ENCODE results near the gene AGRP. TPM values are rescaled to one million over a fixed set of nuclear protein-coding genes. Genes with fewer than 3 reads are reported as not detected.
"Not testable (repeated sequence)": the region's sequence is repeated elsewhere in the genome, so short reads cannot be mapped to it uniquely, and the experiment has no call there.

The AGRP gene
- polyA plus RNA-seq, 5 donors, result 0.32 TPM; not detected in 4

DNA sequence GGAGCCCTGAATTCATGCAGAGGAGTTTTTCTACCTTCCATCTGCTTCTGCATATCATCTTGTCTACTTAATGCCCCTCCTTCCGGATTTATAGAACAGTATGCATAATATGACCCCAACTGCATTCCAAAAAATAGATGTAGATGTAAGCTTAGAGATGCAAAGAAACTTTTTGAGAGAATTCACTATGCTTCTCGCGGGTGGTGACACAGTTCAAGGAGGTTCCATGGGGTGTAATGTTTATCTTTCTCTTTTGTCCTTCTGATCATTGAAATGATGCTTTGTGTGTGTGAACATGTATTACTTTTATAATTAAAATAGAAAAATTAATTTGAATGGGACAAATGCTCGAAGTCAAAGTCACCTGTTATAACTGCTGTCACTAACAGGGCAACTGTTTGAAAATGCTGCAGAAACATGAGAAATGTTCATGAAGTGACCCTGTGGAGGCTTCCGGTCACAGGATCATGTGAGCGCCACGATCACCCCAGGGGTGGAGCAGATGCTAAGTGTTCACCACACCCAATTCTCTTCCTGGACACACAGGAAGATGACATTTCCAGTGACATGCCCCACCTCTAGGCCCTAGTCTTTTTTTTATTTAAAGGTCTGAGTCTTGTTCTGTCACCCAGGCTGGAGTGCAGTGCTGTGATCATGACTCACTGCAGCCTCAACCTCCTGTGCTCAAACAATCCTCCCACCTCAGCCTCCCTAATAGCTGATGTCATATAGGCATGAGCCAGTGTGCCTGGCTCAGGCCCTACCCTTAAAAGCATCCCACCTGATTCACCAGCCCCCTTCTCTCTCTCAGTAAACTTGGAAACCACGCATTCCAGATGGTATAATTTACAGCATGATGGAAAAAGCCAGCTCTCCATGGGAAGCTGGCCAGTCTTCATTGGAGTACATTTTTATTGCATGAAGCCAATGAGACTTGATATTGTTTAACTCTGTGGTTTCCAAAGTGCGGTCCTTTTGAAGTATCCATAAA lies 21.0 kb upstream of the AGRP start:
- DNase-seq, result no peak

DNA sequence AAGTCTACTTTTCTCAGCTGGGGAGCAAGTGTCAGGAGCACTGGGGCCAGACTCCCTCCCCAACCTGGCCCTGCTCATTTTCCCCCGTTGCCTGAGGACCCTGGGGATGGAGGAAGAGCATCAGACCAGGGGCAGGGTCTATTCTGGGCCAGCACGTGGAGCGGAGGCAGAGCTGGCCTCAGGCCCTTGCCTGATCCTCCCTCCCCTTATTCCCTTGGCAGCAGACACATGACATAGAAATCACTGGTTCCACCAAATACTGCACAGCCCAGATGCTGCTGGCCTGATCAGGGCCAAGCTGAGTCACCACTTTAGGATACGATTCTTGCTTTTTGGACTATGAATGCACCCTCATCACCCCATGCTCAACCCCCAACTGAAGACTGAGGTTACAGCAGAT lies 15.8 kb upstream of the AGRP start:
- no peak for DNase-seq

DNA sequence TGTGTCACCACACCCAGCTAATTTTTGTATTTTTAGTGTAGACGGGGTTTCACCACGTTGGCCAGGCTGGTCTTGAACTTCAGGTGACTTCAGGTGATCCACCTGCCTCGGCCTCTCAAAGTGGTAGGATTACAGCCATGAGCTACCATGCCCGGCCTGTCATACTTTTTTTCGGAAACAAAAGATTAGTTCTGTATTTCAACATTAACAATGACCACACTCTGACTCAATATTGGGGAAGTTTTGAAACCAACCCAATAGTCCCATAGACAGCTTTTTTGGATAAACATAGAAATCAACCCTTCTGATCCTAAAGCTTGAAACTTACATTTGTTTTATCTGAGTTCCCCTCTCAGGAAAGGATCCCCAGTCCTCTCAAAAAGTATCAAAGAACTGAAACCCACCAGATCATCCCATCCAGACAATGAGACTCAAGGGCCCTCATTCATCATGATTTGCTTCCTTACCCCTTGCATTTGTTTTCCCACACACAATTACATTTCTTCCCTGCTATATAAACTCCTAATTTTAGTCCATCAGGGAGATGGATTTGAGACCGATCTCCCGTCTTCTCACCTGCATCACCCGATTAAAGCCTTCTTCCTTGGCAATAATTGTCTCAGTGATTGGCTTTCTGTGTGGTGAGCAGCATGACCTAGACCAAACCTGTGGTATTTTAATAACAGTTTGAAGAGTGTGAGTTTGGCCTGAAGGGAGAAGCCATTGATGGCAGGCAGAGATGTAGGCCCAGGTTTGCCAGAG lies 7.2 kb upstream of the AGRP start:
- no peak for DNase-seq

DNA sequence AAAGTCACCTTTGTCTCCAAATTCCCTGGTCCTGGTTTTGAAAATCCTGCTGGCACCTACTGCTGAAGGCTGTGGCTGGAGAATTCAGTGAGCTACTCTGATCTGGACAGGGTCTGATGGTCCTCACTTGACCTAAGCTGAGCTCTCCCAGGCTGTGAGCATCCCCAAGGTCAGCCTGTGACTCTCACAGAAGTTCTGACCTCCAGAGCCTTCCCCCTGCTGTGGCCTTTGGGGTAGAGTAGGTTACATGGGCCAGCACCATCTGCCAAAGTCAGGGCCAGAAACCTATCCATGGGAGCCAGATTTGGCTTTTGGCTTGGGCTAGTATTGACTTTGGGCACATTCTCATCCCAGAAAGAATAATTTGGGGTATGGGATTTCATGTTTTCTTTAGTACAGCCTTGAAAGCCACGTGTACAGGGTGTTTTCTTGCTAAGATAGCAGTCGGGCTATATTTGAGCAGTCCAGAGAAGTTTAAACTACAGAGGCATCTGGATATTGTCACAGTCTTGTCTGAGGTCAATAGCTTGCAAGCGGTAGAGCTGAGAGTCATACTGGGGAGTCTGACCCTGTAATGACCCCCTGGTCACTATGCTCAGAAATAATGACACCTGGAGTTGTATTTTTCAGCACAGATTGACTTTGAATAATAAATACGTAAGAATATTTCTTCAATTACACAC lies 6.2 kb upstream of the AGRP start:
- no peak for DNase-seq

DNA sequence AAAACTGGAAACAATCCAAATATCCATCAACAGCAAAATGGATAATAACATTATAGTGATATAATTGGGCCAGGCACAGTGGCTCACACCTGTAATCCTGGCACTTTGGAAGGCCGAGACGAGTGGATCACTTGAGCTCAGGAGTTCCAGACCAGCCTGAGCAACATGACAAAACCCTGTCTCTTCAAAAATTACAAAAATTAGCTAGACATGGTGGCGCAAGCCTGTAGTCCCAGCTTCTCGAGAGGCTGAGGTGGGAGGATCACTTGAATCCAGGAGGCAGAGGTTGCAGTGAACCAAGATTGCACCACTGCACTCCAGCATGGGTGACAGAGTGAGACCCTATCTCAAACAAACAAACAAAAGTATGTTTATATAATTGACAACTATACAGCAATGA lies 4.2 kb upstream of the AGRP start:
- not testable (repeated sequence) for DNase-seq

DNA sequence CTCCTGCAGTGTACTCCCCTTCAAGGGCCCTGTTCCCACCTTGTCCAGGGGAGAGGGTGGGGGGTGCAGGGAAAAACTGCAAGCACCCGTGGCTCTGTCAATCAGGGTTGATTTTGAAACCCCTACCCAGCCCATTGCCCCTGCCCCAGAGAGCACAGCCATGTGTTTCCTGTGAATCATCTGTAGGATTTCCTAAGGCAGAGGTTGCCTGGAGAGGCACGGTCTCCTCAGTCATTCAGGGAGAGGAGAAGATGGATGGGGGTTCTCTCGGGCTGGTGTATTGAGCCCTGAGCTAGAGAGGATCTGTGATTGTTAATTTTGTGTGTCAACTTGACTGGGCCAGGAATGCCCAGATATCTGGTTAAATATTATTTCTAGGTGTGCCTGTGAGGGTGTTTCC lies 3.5 kb upstream of the AGRP start:
- no peak for DNase-seq

DNA sequence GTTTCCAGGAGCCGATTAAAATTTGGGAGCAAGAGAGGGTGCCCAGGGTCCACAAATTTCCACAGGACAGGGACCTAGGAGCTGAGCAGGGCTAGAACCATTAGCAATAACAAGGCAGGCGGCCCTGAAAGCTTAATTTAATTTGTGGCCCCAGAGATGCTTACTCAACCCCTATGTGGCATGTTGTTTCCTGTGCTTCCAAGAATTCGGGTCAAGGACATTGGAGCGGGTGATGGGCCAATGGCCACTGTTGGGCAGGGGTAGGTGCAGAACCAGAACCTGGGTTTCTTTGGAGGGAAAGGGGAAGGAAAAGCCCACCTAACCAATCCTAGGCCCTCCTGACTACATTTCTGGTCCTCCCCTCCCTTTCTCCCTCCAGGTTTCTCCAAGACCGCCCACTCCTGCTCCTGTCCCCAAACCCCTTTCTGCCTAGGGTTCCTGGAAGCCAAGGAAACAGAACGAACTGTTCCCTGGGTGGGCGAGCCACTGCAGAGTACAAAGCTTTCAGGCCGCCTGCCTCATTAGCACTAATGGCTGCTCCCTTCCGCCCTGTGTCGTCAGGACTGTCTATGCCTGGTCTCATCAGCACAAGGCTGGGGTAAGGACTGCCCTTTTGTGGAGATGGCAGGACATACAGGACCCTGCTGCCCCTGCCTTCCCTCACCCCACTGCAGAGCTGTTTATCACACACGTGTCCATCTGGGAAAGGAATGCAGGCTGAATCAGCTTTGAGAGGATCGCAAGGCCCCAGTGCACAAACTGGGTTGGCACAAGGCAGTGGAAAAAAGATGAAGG lies 581 bp upstream of the AGRP start:
- DNase-seq, result no peak

DNA sequence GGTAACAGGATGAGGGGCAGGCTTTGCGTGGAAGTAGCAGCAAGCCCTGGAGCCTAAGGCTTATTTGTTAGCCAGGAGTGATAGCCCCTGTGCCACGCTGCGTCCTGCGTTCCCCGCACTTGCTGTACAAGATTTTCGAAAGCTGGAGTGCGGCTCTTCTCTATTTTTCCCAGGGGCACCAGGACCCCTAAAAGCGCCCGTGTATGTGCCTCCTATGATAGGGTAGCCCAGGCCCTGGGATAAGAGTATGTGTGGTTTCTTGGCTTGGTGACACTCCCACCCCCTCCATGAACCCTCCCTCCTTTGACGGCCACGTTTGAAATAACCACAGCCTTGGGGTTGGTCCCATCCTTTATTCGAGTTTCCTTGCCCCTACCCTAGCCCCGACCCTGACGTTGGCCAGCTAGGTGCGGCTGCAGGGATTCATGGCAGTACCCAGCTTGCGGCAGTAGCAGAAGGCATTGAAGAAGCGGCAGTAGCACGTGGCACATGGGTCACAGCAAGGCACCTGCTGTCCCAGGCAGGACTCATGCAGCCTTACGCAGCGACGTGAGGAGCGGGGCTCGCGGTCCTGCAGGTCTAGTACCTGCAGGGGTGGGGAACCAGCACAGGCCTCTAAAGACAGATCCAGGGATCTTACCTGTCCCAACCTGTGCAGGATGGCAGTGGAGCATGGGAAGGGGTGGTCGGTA lies 968 bp downstream of the AGRP start:
- no peak for DNase-seq

DNA sequence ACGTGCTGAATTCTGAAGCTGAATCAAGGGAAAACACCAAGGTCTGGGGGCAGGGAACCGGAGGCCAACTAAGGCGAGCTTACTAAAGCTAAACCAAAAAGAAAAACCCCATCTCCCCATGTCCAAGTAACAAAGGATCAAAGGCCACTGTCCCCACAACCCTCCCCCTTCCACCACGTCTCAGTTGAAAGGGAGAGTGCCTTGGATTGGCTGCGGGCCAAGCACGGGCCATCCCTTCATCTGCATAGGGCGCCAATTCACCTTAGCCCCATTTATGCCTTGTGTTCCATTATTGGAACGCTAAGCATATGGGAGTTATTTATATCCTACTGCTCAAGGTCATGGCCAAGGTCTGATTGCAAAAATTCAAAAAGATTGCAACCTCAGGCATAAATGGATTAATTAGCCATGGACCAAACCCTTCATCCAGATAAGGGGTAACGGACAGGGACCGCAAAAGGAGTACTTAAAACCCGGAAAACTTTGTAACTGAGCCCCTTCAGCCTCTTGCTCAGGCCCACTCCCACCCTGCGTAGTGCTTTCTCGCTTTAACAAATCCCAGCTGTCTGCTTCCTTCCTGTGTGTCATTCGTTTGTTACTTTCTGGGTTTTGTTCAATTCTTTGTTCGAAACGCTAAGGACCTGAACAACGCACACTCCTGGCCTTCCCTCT lies 1.6 kb downstream of the AGRP start:
- DNase-seq, result no peak

DNA sequence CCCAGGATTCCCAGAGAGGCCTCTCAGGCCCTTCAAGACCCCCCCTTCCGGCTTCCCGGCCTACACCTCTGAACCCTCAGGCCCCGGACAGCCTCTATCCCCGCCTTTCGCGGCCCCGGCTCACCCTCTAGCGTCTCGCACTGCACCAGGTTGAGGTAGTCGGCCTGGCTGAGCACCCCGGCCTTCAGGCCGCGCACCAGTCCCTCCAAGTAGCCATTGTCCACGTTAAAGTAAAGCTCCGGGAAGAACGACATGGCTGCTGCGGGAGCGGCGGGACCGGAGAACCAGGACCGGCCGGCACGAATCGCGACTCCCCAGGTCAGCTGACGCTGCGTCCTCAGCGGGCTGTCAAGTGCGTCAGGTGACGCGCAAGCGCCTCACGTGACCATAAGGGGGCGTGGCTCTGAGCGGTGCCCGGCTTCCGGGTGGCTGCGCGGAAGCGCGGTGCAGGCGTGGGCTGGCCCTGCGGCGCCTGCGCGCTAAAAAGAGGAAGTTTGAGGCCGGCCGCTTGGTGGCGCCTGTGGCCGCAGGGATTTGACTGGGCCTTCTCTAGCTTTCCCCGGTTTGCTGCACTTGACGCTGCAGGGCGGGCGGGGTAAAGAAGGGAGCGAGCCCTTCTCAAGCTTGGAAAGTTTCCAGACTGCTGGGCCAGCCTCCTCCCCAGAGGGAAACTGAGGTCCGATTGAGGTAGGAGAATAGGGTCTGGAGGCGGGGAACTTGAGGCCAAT lies 2.4 kb downstream of the AGRP start, which contains the start of gene ATP6V0D1:
Gene ATP6V0D1, minus strand, starts transcription at position 325 of the 728 bp plus-strand sequence. Its CDS starts 71 bp downstream, at position 254.
- peak; percentile 99 for DNase-seq

DNA sequence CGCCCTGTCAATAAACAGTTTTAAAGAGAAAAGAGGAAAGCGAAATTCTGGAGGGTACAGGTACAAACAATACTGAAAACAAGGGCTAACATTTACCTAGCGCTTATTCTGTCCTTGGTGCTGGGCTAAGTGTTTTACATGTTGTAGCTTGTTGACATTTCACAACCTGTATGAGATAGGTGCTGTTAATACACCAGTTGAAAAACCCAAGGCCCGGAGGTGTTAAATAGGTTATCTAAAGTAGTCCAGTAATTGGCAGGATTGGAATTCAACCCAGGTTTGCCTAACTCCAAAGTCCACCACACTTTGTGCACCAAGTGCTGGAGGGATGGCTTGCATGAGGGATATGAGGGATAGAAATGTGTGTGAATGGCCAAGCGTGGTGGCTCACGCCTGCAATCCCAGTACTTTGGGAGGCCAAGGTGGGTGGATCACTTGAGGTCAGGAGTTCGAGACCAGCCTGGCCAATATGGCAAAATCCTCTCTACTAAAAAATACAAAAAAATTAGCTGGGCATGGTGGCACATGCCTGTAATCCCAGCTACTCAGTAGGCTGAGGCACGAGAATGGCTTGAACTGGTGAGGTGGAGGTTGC lies 5.3 kb downstream of the AGRP start:
- no peak for DNase-seq

DNA sequence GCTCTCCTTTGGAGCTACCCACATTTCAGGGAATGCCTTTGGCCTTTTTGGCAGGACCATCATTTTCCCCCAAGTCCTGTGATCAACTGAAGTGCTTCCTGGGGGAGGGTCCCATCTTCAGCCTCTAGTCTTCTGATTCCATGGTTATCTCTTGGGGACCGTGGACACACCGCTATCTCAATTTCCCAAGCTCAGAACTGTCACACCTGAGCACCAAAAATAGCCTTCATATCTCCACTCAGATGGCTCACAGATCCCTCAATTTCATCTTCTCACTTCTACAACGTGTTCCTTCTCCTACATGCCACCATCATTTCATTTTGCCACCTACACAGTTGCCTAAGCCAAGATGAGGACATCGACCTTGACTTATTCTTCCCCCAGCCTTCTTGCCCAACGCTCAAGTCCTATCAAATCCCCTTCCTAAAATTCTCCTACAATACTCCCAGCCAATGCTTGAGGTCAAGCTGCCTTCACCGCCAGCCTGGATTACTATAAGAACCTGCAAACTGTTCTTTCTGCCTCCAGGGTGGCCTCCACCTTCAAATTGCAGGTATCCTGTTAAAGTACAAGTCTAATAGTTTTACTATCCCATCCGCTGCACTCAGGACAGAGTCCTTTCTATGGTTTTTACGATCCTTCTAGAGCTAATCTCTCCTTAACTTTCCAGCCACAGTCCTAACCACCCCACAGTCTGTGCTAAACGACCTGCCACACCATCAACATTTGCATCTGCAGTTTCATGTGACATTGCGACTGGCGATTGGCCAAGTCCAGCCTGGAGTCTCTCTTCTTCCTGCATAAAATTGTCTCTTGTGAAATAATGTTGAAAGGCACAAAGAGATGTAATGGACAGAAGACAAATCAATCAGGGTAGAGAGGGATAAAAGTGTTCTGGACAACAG lies 8.5 kb downstream of the AGRP start:
- no peak for DNase-seq

DNA sequence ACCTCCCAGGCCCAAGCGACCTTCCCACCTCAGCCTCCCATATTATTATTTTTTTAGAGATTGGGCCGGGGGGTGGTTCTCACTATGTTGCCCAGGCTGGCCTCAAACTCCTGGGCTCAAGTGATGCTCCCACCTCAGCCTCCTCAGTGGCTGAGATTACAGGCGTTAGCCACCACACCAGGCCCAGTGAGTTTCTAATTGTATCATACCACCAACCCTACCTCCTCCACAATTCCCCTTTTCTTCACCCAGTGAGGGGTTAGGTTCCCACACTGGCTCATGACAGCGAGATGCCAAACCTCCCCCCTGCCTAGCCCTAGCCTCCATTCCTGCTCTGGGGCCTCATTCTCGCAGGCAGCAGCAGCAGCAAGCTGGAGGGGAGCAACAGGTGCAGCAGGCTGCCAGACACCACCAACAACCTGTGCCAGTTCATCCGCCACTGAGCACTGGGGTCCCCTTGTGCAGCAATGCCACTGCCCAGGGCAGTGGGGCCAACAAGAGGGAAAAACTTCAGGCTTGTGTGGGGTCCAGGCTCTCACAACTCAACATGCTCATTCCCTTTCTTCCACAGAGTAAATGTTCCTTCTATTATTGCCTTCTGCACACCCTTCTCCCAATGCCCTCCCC lies 11.5 kb downstream of the AGRP start:
- DNase-seq, result no peak

DNA sequence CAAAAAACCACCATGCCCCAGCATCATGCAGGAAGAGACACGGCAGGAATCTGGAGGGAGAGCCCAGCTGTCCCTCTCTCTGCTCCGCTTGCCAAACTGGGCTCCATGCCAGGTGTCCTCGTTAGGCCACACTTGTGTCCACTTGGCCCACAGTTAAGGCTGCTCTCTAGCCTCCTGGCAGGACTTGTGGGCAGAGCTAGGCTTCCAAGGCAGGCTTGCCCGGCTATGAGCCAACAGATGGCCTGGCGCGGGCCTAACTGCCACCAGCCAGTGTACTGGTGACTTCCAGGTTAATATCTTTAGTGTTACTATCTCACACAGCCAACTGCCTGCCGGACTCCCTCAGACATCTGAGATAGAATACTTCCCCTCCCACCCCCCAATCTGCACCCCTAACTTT lies 13.0 kb downstream of the AGRP start:
- peak in 1 of 2 donors; percentile 38 for DNase-seq

DNA sequence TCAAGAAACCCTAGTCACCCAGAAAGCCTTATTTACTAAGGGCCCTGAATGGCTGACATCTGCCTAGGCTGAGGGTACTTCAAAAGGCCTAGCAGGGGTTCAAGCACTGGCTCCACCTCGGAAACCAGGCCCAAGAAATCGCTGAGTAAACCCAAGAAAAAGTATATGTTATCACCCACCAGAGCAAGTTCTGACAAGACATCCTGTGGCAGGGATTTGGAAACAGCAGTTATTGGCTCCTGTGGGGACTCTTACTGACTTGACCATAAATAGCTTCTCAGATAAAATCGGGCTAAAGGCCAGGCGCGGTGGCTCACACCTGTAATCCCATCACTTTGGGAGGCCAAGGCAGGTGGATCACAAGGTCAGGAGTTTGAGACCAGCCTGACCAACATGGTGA lies 14.6 kb downstream of the AGRP start:
- no peak for DNase-seq

DNA sequence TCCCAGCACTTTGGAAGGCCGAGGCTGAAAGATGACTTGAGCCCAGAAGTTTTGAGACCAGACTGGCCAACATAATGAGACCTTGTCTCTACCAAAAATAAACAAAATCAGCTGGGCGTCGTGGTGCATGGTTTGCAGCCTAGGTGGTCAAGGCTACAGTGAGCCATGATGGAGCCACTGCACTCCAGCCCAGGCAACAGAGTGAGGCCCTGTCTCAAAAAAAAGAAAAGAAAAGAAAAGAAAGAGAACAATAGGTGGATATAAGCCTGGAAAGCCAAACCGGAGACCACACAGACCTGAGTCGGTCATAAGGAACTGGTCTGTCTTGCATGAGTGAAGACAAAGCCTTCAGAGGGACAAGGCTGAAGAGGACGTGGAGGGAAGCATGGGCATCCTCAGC lies 16.8 kb downstream of the AGRP start:
- no peak for DNase-seq

DNA sequence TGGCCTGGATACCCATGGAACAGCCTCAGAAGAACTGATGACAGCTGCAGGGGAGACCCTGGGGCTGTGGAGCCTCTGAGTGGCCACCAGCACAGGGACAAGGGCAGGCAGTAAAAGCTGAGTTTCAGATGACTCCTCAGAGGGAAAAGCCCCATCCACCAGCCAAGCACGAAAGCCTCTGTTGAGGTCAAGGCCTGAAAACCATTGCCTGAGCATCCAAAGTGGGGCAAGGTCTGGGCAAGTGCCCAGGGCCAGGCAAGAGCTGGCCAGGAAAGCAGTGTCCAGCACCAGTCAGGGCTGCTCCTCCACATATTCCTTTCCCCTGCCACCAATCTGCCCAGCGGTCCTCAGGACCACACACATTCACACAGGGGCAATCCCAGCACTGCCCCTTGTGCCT lies 18.8 kb downstream of the AGRP start:
- DNase-seq, result no peak

Measured in right lung (tissue), 5 donors.